Ascending aorta (tissue), 2 donors: ENCODE data around the gene RGS1. TPM values are rescaled to one million over a fixed set of nuclear protein-coding genes. Genes with fewer than 3 reads are reported as not detected.

Source experiments
- DNase-seq, 2 donors: peaks; one replicate each; pipeline ENCODE4 v3.0.0-alpha.2; 2019; ENCODE audit warnings: low spot score in 2 of 2
- H3K27ac ChIP-seq, 2 donors: fragments of 200-600 bp; sonication (generic); one replicate each; pipeline ENCODE4 v1.5.1; 2016 to 2017; ENCODE audit warnings: mild to moderate bottlenecking in 1 of 2
- H3K27me3 ChIP-seq: fragments of 200-600 bp; sonication (generic); one replicate; pipeline ENCODE4 v1.5.1; 2017
- H3K36me3 ChIP-seq, 2 donors: fragments of 200-600 bp; sonication (generic); one replicate each; pipeline ENCODE4 v1.5.1; 2016
- H3K4me1 ChIP-seq, 2 donors: fragments of 200-600 bp; sonication (generic); one replicate each; pipeline ENCODE4 v1.5.1; 2016 to 2017; ENCODE audit warnings: mild to moderate bottlenecking in 1 of 2
- H3K4me3 ChIP-seq, 2 donors: fragments of 200-600 bp; sonication (generic); one replicate each; pipeline ENCODE4 v1.5.1; 2016 to 2017; ENCODE audit warnings: mild to moderate bottlenecking in 1 of 2
- H3K9me3 ChIP-seq, 2 donors: fragments of 200-600 bp; sonication (generic); one replicate each; pipeline ENCODE4 v1.5.1; 2016
- CTCF ChIP-seq, 3 experiments: fragments of 200-600 bp in 2 of 3; fragments of 450-650 bp in 1 of 3; sonication (generic) in 2 of 3; IDR thresholded peaks; one replicate each; pipeline ENCODE4 v1.5.1; 2016 to 2019; ENCODE audit warnings: antibody characterized with exemption in 3 of 3, mild to moderate bottlenecking in 1 of 3, moderate library complexity in 1 of 3
- intact Hi-C: fragments of 100-400 bp; cut with DNase I; formaldehyde crosslinking; loops from one replicate; pipeline ENCODE4 v1.15.1; 2023
- total RNA-seq: library from RNA; depleted of rRNA; stranded (reverse); fragments of >200 nt; gene quantifications from one replicate; pipeline ENCODE4 v1.1.0, GENCODE V29; 2016

RGS1 gene
- total RNA-seq, 1 donor from 2014 or later: 13.0 TPM

GRCh38 chr1:192620071-192620635, 44.6 kb downstream of the RGS1 start:
- no peaks in the 10 kb centered on the region for H3K36me3 ChIP-seq
- no peak for DNase-seq
- H3K4me1 ChIP-seq: no peaks in the 10 kb centered on the region
- no peak for TF ChIP-seq CTCF (IDR thresholded peaks at IDR 0.05)
- no peak overlapping the region for H3K4me3 ChIP-seq
- no peaks in the 10 kb centered on the region for H3K27me3 ChIP-seq
- H3K9me3 ChIP-seq: no peaks in the 10 kb centered on the region
- H3K27ac ChIP-seq: no peak overlapping the region
- intact Hi-C loops: loop anchor here (10.0 kb wide), 1 partner anchor 395 kb away; no protein-coding TSS in a partner anchor

- no peaks in the 10 kb centered on the region for H3K27me3 ChIP-seq
- DNase-seq: no peak
- peaks cover 0 to 11% of the 10 kb centered on the region in 2 donors for H3K4me1 ChIP-seq
- TF ChIP-seq CTCF (IDR thresholded peaks at IDR 0.05): no peak
- no peak overlapping the region for H3K4me3 ChIP-seq
- H3K27ac ChIP-seq: no peak overlapping the region
- no peaks in the 10 kb centered on the region for H3K9me3 ChIP-seq
- no peaks in the 10 kb centered on the region for H3K36me3 ChIP-seq
- intact Hi-C loops: loop anchor here (10.0 kb wide), 1 partner anchor 388 kb away; no protein-coding TSS in a partner anchor
These were observed 51.0 kb downstream of the RGS1 start for GRCh38 chr1:192626366-192627179.

GRCh38 chr1:192627901-192628300, 52.3 kb downstream of the RGS1 start:
- no peaks in the 10 kb centered on the region for H3K36me3 ChIP-seq
- H3K9me3 ChIP-seq: no peaks in the 10 kb centered on the region
- H3K27ac ChIP-seq: no peak overlapping the region
- no peak for TF ChIP-seq CTCF (IDR thresholded peaks at IDR 0.05)
- intact Hi-C loops: loop anchor here (10.0 kb wide), 1 partner anchor 387 kb away; no protein-coding TSS in a partner anchor
- no peak overlapping the region for H3K4me3 ChIP-seq
- peaks cover 0 to 11% of the 10 kb centered on the region in 2 donors for H3K4me1 ChIP-seq
- no peaks in the 10 kb centered on the region for H3K27me3 ChIP-seq
- DNase-seq: no peak

GRCh38 chr1:192628396-192629057, 53.0 kb downstream of the RGS1 start:
- H3K27me3 ChIP-seq: no peaks in the 10 kb centered on the region
- DNase-seq: no peak
- no peaks in the 10 kb centered on the region for H3K9me3 ChIP-seq
- TF ChIP-seq CTCF (IDR thresholded peaks at IDR 0.05): no peak
- no peaks in the 10 kb centered on the region for H3K36me3 ChIP-seq
- intact Hi-C loops: loop anchor here (10.0 kb wide), 1 partner anchor 386 kb away; no protein-coding TSS in a partner anchor
- H3K27ac ChIP-seq: no peak overlapping the region
- H3K4me3 ChIP-seq: no peak overlapping the region
- H3K4me1 ChIP-seq: peaks cover 0 to 11% of the 10 kb centered on the region in 2 donors

GRCh38 chr1:192629612-192630011, 54.0 kb downstream of the RGS1 start:
- H3K27ac ChIP-seq: no peak overlapping the region
- no peaks in the 10 kb centered on the region for H3K9me3 ChIP-seq
- no peak for DNase-seq
- no peak for TF ChIP-seq CTCF (IDR thresholded peaks at IDR 0.05)
- intact Hi-C loops: loop anchor here (10.0 kb wide), 1 partner anchor 385 kb away; no protein-coding TSS in a partner anchor
- H3K4me1 ChIP-seq: peaks cover 0 to 11% of the 10 kb centered on the region in 2 donors
- no peak overlapping the region for H3K4me3 ChIP-seq
- no peaks in the 10 kb centered on the region for H3K36me3 ChIP-seq
- H3K27me3 ChIP-seq: no peaks in the 10 kb centered on the region

Other genes starting within 250 kb of the RGS1 start
- not detected for gene RGS13, start 60.4 kb downstream of the RGS1 start, total RNA-seq
- 11.9 TPM for gene RGS2, start 233.3 kb downstream of the RGS1 start, total RNA-seq